Measurements from ENCODE around the gene POU2AF2. TPM values are rescaled to one million over a fixed set of nuclear protein-coding genes. Genes with fewer than 3 reads are reported as not detected.

The POU2AF2 gene
- total RNA-seq, 1 experiment from 2014 or later = not detected

DNA sequence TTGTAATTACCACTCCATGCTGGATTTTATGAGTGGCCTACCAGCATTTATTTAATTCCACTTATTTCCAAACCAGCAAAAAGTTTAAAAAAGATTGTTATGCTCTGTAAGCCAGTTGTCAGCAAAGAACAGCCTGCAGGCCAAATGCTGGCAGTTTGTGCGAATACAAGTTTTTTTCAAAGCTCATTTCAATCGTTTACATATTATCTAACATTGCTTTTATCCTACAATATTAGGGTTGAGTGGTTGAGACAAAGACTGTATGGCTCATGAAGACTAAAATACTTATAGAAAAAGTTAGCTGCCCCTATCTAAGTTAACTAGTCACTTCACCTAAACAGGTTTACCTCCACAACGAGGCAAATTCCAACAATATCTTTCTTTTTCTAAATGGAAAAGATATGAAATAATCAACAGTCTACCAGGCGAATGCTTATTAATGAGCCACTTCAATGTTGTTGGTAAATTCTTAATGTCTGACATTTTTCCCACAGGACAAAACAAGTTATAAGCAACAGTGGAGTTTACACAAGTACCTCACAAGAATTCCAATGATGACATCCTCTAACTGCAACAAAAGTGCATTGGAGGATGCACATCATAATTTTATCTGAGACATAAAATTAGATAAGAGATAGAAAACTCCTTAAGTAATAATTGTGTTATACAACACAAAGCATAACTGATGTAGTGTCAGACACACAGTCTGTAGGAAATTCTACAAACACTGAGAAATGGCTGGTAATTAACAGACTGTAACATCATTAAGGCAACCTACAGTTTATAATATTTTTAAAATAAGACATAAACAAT lies 35.8 kb upstream of the POU2AF2 start:
- H3K36me3 Mint-ChIP-seq = no peaks in the 10 kb centered on the region
- no peaks in the 10 kb centered on the region for H3K27me3 Mint-ChIP-seq (ENCODE audit: low read depth)
- POLR2A ChIA-PET = no interaction called here
- DNase-seq (ENCODE audit: low spot score) = no peak
- H3K27ac Mint-ChIP-seq = no peak overlapping the region
- CTCF ChIA-PET = no interaction called here
- H3K4me3 Mint-ChIP-seq = no peak overlapping the region
- H3K4me1 Mint-ChIP-seq = no peaks in the 10 kb centered on the region
- H3K9me3 Mint-ChIP-seq = peaks cover 7% of the 10 kb centered on the region; the same call in 1 of the 2 replicates
- TF ChIP-seq, protein P1, sequence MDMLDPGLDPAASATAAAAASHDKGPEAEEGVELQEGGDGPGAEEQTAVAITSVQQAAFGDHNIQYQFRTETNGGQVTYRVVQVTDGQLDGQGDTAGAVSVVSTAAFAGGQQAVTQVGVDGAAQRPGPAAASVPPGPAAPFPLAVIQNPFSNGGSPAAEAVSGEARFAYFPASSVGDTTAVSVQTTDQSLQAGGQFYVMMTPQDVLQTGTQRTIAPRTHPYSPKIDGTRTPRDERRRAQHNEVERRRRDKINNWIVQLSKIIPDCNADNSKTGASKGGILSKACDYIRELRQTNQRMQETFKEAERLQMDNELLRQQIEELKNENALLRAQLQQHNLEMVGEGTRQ (CRISPR knock-in tag; IDR thresholded peaks at IDR 0.05) = no peak
- TF ChIP-seq, protein P2, sequence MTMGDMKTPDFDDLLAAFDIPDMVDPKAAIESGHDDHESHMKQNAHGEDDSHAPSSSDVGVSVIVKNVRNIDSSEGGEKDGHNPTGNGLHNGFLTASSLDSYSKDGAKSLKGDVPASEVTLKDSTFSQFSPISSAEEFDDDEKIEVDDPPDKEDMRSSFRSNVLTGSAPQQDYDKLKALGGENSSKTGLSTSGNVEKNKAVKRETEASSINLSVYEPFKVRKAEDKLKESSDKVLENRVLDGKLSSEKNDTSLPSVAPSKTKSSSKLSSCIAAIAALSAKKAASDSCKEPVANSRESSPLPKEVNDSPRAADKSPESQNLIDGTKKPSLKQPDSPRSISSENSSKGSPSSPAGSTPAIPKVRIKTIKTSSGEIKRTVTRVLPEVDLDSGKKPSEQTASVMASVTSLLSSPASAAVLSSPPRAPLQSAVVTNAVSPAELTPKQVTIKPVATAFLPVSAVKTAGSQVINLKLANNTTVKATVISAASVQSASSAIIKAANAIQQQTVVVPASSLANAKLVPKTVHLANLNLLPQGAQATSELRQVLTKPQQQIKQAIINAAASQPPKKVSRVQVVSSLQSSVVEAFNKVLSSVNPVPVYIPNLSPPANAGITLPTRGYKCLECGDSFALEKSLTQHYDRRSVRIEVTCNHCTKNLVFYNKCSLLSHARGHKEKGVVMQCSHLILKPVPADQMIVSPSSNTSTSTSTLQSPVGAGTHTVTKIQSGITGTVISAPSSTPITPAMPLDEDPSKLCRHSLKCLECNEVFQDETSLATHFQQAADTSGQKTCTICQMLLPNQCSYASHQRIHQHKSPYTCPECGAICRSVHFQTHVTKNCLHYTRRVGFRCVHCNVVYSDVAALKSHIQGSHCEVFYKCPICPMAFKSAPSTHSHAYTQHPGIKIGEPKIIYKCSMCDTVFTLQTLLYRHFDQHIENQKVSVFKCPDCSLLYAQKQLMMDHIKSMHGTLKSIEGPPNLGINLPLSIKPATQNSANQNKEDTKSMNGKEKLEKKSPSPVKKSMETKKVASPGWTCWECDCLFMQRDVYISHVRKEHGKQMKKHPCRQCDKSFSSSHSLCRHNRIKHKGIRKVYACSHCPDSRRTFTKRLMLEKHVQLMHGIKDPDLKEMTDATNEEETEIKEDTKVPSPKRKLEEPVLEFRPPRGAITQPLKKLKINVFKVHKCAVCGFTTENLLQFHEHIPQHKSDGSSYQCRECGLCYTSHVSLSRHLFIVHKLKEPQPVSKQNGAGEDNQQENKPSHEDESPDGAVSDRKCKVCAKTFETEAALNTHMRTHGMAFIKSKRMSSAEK (CRISPR knock-in tag; IDR thresholded peaks at IDR 0.05; ENCODE audit: borderline replicate concordance) = no peak
- no peak for TF ChIP-seq ELF4 (CRISPR knock-in tag; IDR thresholded peaks at IDR 0.05; ENCODE audit: low read depth)
- no peak for TF ChIP-seq FOXP1 (CRISPR knock-in tag; IDR thresholded peaks at IDR 0.05; ENCODE audit: borderline replicate concordance)
- no peak for TF ChIP-seq CREB1 (CRISPR knock-in tag; IDR thresholded peaks at IDR 0.05)
- no peak for ATAC-seq

DNA sequence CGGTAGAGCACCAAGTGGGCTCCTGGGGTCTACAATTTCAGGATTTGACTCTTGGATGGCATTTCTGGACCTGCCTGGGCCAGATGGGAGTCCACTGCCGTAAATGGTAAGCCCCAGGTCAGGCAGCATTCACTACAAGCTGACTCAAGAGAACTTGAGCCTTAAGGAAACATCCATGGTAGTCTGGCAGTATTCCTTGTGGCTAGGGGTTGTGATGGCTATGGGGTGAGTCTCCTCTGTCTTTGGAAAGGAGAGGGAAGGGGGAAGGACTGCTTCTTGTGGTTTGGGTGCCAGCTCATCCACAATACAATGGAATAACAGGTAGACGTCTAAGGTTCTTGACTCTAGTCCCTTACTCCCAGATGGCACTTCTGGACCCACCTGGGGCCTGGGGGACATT lies 32.3 kb upstream of the POU2AF2 start:
- H3K9me3 Mint-ChIP-seq = peaks cover 11% of the 10 kb centered on the region; the same call in 1 of the 2 replicates

DNA sequence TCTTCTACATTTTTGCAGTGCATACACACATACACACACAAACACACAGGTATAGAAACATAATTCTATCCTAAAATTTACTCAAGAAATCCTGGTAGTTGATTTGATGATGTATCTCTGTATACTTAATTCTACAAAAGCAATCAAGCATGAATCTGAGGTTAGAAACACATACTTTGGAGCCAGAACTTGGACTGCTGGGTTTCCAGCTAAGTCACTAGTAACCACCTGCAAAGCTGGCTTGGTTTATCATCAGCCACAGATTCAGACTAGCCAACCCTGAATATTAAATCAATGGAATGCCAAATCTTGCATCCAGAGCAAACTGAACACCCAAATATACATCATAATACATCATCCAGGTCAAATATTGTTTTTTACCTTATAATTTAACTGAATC lies 24.8 kb upstream of the POU2AF2 start:
- Mint-ChIP-seq H3K36me3 (no peaks in the 10 kb centered on the region), H3K27me3 (ENCODE audit: low read depth) (peaks cover 8% of the 10 kb centered on the region), H3K4me3 (no peak overlapping the region), H3K27ac (no peak overlapping the region), H3K9me3 (peaks cover 18% of the 10 kb centered on the region), H3K4me1 (no peaks in the 10 kb centered on the region)
- DNase-seq (ENCODE audit: low spot score) (no peak), ATAC-seq (no peak)
- ChIA-PET CTCF (interaction anchor here (1.5 kb wide), 1 partner anchor 10 kb away, joined by 7 read pairs; no protein-coding TSS in a partner anchor), POLR2A (no interaction called here)
- TF ChIP-seq, protein P3, sequence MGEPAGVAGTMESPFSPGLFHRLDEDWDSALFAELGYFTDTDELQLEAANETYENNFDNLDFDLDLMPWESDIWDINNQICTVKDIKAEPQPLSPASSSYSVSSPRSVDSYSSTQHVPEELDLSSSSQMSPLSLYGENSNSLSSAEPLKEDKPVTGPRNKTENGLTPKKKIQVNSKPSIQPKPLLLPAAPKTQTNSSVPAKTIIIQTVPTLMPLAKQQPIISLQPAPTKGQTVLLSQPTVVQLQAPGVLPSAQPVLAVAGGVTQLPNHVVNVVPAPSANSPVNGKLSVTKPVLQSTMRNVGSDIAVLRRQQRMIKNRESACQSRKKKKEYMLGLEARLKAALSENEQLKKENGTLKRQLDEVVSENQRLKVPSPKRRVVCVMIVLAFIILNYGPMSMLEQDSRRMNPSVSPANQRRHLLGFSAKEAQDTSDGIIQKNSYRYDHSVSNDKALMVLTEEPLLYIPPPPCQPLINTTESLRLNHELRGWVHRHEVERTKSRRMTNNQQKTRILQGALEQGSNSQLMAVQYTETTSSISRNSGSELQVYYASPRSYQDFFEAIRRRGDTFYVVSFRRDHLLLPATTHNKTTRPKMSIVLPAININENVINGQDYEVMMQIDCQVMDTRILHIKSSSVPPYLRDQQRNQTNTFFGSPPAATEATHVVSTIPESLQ (CRISPR knock-in tag; IDR thresholded peaks at IDR 0.05) = no peak
- TF ChIP-seq, protein P4, sequence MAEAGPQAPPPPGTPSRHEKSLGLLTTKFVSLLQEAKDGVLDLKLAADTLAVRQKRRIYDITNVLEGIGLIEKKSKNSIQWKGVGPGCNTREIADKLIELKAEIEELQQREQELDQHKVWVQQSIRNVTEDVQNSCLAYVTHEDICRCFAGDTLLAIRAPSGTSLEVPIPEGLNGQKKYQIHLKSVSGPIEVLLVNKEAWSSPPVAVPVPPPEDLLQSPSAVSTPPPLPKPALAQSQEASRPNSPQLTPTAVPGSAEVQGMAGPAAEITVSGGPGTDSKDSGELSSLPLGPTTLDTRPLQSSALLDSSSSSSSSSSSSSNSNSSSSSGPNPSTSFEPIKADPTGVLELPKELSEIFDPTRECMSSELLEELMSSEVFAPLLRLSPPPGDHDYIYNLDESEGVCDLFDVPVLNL (CRISPR knock-in tag; IDR thresholded peaks at IDR 0.05; ENCODE audit: borderline replicate concordance, low read depth) = no peak
- TF ChIP-seq, protein P5, sequence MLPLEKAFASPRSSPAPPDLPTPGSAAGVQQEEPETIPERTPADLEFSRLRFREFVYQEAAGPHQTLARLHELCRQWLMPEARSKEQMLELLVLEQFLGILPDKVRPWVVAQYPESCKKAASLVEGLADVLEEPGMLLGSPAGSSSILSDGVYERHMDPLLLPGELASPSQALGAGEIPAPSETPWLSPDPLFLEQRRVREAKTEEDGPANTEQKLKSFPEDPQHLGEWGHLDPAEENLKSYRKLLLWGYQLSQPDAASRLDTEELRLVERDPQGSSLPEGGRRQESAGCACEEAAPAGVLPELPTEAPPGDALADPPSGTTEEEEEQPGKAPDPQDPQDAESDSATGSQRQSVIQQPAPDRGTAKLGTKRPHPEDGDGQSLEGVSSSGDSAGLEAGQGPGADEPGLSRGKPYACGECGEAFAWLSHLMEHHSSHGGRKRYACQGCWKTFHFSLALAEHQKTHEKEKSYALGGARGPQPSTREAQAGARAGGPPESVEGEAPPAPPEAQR (CRISPR knock-in tag; IDR thresholded peaks at IDR 0.05) = no peak
- TF ChIP-seq ESRRA (CRISPR knock-in tag; IDR thresholded peaks at IDR 0.05; ENCODE audit: borderline replicate concordance) (no peak), NFE2L1 (CRISPR knock-in tag; IDR thresholded peaks at IDR 0.05) (no peak), TEAD1 (CRISPR knock-in tag; IDR thresholded peaks at IDR 0.05) (no peak), ATF1 (CRISPR knock-in tag; IDR thresholded peaks at IDR 0.05) (no peak), ZNF138 (CRISPR knock-in tag; conservative IDR thresholded peaks at IDR 0.05) (no peak), ELF4 (CRISPR knock-in tag; IDR thresholded peaks at IDR 0.05; ENCODE audit: low read depth) (no peak), TEAD4 (CRISPR knock-in tag; IDR thresholded peaks at IDR 0.05) (no peak), MYBL2 (CRISPR knock-in tag; IDR thresholded peaks at IDR 0.05) (no peak)
- TF ChIP-seq, protein P6, sequence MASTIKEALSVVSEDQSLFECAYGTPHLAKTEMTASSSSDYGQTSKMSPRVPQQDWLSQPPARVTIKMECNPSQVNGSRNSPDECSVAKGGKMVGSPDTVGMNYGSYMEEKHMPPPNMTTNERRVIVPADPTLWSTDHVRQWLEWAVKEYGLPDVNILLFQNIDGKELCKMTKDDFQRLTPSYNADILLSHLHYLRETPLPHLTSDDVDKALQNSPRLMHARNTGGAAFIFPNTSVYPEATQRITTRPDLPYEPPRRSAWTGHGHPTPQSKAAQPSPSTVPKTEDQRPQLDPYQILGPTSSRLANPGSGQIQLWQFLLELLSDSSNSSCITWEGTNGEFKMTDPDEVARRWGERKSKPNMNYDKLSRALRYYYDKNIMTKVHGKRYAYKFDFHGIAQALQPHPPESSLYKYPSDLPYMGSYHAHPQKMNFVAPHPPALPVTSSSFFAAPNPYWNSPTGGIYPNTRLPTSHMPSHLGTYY (CRISPR knock-in tag; IDR thresholded peaks at IDR 0.05) = no peak
- TF ChIP-seq, protein P7, sequence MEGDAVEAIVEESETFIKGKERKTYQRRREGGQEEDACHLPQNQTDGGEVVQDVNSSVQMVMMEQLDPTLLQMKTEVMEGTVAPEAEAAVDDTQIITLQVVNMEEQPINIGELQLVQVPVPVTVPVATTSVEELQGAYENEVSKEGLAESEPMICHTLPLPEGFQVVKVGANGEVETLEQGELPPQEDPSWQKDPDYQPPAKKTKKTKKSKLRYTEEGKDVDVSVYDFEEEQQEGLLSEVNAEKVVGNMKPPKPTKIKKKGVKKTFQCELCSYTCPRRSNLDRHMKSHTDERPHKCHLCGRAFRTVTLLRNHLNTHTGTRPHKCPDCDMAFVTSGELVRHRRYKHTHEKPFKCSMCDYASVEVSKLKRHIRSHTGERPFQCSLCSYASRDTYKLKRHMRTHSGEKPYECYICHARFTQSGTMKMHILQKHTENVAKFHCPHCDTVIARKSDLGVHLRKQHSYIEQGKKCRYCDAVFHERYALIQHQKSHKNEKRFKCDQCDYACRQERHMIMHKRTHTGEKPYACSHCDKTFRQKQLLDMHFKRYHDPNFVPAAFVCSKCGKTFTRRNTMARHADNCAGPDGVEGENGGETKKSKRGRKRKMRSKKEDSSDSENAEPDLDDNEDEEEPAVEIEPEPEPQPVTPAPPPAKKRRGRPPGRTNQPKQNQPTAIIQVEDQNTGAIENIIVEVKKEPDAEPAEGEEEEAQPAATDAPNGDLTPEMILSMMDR (IDR thresholded peaks at IDR 0.05) = no peak

More for the DNA sequence above, 32.3 kb upstream of the POU2AF2 start:
- CTCF ChIA-PET = no interaction called here
- H3K4me3 Mint-ChIP-seq = no peak overlapping the region
- no peaks in the 10 kb centered on the region for H3K4me1 Mint-ChIP-seq
- no peak for TF ChIP-seq JUN (CRISPR knock-in tag; IDR thresholded peaks at IDR 0.05)
- no peaks in the 10 kb centered on the region for H3K27me3 Mint-ChIP-seq (ENCODE audit: low read depth)
- H3K36me3 Mint-ChIP-seq = no peaks in the 10 kb centered on the region
- no peak overlapping the region for H3K27ac Mint-ChIP-seq
- POLR2A ChIA-PET = no interaction called here
- ATAC-seq = no peak
- DNase-seq (ENCODE audit: low spot score) = no peak

All from WTC11 (cell line).